GM12891 (cell line): ENCODE results near the gene STRADB.

Source experiments
- POLR2A ChIP-seq: IDR thresholded peaks from 2 replicates; pipeline ENCODE4 v1.6.1; 2011; ENCODE audit warnings: low read depth, low read length, control low read depth
- POLR2AphosphoS5 ChIP-seq: IDR thresholded peaks from 2 replicates; pipeline ENCODE4 v1.6.1; 2011; ENCODE audit warnings: low read depth, low read length, control low read depth
- TAF1 ChIP-seq: IDR thresholded peaks from 2 replicates; pipeline ENCODE4 v1.6.1; 2011; ENCODE audit warnings: low read depth, low read length, control low read depth

DNA sequence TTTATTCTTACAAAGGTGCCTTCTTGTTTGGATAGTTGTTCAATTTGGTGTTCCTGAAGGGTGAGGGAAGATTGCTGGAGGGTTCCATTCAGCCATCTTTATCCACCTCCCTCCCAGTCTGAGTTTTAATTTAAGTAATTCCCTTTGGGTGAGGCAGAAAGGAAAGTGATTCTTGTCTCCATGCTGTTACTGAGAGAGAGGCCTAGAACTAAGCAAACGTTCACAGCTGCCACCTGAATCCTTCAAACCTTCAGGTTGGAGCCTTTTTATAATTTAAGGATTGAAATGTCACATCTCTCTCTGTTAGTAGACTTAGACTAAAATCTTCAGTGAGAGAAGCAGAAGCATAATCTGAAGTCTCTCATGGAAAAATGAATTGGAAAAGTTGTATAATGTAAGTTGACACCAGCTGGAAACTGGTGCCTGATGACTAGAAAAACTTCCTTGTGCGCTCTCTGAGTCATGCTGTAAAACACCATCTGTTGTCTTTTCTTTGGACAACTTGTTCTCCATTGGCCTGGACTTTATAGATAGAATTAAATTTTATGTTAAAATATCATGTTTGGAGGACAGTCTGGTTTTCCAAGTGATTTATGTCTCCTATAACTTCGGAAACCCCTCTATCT, 14.6 kb downstream of the STRADB start:
- TF ChIP-seq POLR2A (no peak), TAF1 (no peak), POLR2AphosphoS5 (no peak)
